ENCODE measurements around the gene KNTC1. TPM values are rescaled to one million over a fixed set of nuclear protein-coding genes. Genes with fewer than 3 reads are reported as not detected.

Gene KNTC1
- total RNA-seq, 2 experiments from 2014 or later, result 136 to 175 TPM

DNA sequence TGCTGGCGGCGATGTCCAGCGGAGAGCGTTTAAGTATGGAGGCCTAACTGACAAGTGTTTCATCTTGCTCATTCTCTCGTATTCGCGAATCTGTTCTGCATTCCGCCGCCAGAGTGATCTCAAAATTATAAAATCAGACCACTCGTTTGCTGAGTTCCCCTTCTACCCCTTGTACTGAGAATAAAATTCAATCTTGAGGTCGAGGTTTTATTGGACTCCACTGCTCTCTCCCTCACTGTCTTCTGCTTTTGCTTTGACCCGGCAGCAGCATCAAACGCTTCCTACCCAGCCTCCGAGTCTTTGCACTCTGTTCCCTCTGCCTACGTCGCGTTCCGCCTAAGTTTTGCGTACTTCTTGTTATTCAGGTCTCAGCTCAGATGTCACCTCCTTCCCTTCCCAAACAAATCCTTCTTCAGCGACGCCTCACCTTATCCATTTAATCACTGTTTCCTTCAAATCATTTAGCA, 462 bp downstream of the KNTC1 start:
- H3K27me3 Mint-ChIP-seq, result no peaks in the 10 kb centered on the region
- H3K36me3 Mint-ChIP-seq (ENCODE audit: low read depth), result peaks cover 41% of the 10 kb centered on the region
- ATAC-seq (no peak), DNase-seq (peak; percentile 58)
- intact Hi-C loops (cut with DNase I, micrococcal nuclease), result loop anchor here (1.0 to 5.0 kb wide), 15 partner anchors 26 to 1175 kb away; partner anchors contain the start of genes DENR (in 2 of the 2), DIABLO (in 2 of the 2), ABCB9 (in 1 of the 2) and ANAPC5 (in 1 of the 2)
- peaks cover 31% of the 10 kb centered on the region for H3K4me1 Mint-ChIP-seq
- no peak overlapping the region for H3K4me3 Mint-ChIP-seq
- ChIA-PET CTCF (interaction anchor here (1.4 to 2.6 kb wide), 4 partner anchors 10 to 128 kb away, joined by 3 to 14 read pairs (median 8); partner anchors contain the start of gene ZCCHC8), POLR2A (interaction anchor here (0.6 to 2.6 kb wide), 11 partner anchors 13 to 705 kb away, joined by 3 to 53 read pairs (median 6); partner anchors contain the start of genes DIABLO, MPHOSPH9, MTRFR and ZCCHC8)
- H3K27ac Mint-ChIP-seq, result no peak overlapping the region
- no peaks in the 10 kb centered on the region for H3K9me3 Mint-ChIP-seq (ENCODE audit: low read depth)

DNA sequence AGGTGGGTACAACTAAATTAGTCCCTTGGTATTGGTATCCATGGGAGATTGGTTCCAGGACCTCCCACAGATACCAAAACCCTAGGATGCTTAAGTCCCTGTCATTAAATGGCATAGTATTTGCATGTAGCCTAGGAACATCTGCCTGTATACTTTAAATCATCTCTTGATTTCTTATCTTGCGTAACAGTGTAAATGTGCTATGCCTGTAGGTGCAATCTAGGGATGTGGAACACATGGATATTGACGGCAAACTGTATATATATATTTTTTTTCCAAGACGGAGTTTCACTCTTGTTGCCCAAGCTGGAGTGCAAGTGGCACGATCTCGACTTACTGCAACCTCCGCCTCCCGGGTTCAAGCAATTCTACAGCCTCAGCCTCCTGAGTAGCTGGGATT, 1.5 kb downstream of the KNTC1 start:
- H3K4me3 Mint-ChIP-seq, result no peak overlapping the region
- DNase-seq (no peak), ATAC-seq (no peak)
- H3K36me3 Mint-ChIP-seq (ENCODE audit: low read depth), result peaks cover 38% of the 10 kb centered on the region
- H3K27me3 Mint-ChIP-seq, result no peaks in the 10 kb centered on the region
- H3K9me3 Mint-ChIP-seq (ENCODE audit: low read depth), result no peaks in the 10 kb centered on the region
- POLR2A ChIA-PET, result interaction anchor here (0.6 kb wide), 1 partner anchor 45 kb away, joined by 3 read pairs; no protein-coding TSS in a partner anchor
- H3K27ac Mint-ChIP-seq, result no peak overlapping the region
- CTCF ChIA-PET, result interaction anchor here (1.6 to 2.1 kb wide), 2 partner anchors 30 to 130 kb away, joined by 3 to 10 read pairs; no protein-coding TSS in a partner anchor
- intact Hi-C loops (cut with DNase I, micrococcal nuclease), result loop anchor here in 1 of 2 experiments (5.0 kb wide), 2 partner anchors 244 to 726 kb away; partner anchors contain the start of genes CCDC62 and SETD1B
- H3K4me1 Mint-ChIP-seq, result peaks cover 24% of the 10 kb centered on the region

DNA sequence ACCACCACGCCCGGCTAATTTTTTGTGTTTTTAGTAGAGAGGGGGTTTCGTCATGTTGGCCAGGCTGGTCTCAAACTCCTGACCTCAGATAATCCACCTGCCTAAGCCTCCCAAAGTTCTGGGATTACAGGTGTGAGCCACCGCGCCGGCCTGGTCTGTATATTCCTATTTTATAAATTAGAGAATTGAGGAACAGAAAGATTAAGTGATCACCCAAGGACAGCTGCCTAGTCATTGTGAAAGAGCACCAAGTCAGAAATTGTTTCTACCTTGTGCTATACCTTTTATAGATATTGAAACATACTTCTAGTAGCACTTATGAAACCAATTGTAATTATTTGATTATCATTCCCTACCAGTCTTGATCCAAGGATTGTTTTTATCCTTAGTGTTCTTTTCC, 1.9 kb downstream of the KNTC1 start:
- Mint-ChIP-seq H3K27ac (no peak overlapping the region), H3K36me3 (ENCODE audit: low read depth) (peaks cover 37% of the 10 kb centered on the region), H3K27me3 (no peaks in the 10 kb centered on the region), H3K4me1 (peaks cover 21% of the 10 kb centered on the region), H3K9me3 (ENCODE audit: low read depth) (no peaks in the 10 kb centered on the region), H3K4me3 (no peak overlapping the region)
- DNase-seq (no peak), ATAC-seq (no peak)
- POLR2A ChIA-PET, result interaction anchor here (0.6 to 1.1 kb wide), 2 partner anchors 44 to 135 kb away, joined by 3 read pairs; no protein-coding TSS in a partner anchor
- intact Hi-C loops (cut with DNase I, micrococcal nuclease), result loop anchor here in 1 of 2 experiments (5.0 kb wide), 2 partner anchors 243 to 727 kb away; partner anchors contain the start of genes CCDC62 and SETD1B
- CTCF ChIA-PET, result interaction anchor here (1.6 kb wide), 1 partner anchor 130 kb away, joined by 3 read pairs; no protein-coding TSS in a partner anchor

DNA sequence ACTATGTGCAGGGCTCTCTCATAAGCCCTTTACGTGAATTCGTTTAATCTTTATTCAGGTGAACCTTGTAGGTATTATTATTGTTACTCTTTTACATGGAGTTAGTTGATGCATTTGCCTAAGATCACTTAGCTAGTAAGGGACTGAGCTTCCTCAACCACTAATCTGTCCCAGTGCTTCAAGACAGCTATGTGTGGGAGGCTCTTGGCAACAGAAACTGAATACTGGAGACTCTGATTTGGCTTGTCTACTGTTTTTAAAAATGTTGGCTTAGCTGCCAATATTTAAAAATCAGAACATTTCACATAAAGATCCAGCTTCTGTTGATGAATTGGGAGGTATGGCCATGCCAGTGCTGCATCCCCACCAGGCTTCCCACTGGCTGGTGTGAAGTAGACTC, 6.8 kb downstream of the KNTC1 start:
- ChIA-PET POLR2A (interaction anchor here (0.5 kb wide), 2 partner anchors 10 to 704 kb away, joined by 3 to 6 read pairs; no protein-coding TSS in a partner anchor), CTCF (interaction anchor here (0.6 kb wide), 1 partner anchor 42 kb away, joined by 3 read pairs; no protein-coding TSS in a partner anchor)
- ATAC-seq (no peak), DNase-seq (no peak)
- H3K9me3 Mint-ChIP-seq (ENCODE audit: low read depth), result no peaks in the 10 kb centered on the region
- no peak overlapping the region for H3K4me3 Mint-ChIP-seq
- H3K27ac Mint-ChIP-seq, result no peak overlapping the region
- intact Hi-C loops (cut with DNase I, micrococcal nuclease), result no loop called here
- H3K36me3 Mint-ChIP-seq (ENCODE audit: low read depth), result peaks cover 45% of the 10 kb centered on the region
- peaks cover 7% of the 10 kb centered on the region for H3K4me1 Mint-ChIP-seq
- no peaks in the 10 kb centered on the region for H3K27me3 Mint-ChIP-seq

DNA sequence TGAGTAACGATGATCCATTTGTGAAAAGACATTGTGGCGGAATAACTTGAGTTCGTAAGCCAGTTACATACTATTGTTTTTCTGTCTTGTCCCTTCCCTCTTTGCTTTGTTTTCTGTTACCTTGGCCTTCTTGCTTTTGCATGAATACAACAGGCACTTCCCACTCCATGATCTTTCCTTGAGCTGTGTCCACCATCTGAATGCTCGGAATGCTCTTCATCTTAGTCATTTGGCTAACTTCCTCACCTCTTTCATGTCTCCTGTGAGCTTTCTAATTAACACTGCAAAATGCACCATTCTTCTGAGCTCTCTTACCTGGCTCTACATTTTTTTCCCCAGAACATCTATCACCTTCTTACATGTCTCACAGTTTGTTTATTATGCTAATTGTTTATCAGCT, 10.0 kb downstream of the KNTC1 start:
- H3K36me3 Mint-ChIP-seq (ENCODE audit: low read depth), result peaks cover 47% of the 10 kb centered on the region
- CTCF ChIA-PET, result interaction anchor here (1.1 to 3.5 kb wide), 2 partner anchors 7 to 13 kb away, joined by 3 to 15 read pairs; no protein-coding TSS in a partner anchor
- H3K27me3 Mint-ChIP-seq, result no peaks in the 10 kb centered on the region
- POLR2A ChIA-PET, result interaction anchor here (0.7 to 0.9 kb wide), 2 partner anchors 10 to 29 kb away, joined by 7 to 12 read pairs; partner anchors contain the start of gene RSRC2
- DNase-seq (no peak), ATAC-seq (no peak)
- intact Hi-C loops (cut with DNase I, micrococcal nuclease), result no loop called here
- no peak overlapping the region for H3K27ac Mint-ChIP-seq
- H3K9me3 Mint-ChIP-seq (ENCODE audit: low read depth), result no peaks in the 10 kb centered on the region
- no peak overlapping the region for H3K4me3 Mint-ChIP-seq
- H3K4me1 Mint-ChIP-seq, result peaks cover 3% of the 10 kb centered on the region

DNA sequence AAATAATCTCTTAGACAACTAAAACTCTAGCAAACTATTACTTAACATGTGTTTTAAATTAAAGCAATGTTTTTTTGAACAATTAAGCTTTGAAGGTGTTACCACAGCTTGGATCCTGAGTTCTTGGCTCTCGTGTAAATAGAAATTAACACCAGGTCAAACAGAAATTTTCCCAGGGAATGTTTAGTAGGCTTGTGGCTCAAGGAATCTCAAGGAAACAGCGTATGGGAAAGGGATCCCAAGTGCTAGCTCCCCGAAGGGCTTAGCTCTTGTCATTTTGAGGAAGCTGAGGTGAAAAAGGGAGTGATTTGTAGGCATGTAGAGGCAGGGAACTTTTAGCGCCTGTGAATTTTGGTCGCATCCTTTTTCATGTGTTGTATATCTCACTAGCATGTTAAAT, 11.4 kb downstream of the KNTC1 start:
- H3K4me3 Mint-ChIP-seq, result no peak overlapping the region

DNA sequence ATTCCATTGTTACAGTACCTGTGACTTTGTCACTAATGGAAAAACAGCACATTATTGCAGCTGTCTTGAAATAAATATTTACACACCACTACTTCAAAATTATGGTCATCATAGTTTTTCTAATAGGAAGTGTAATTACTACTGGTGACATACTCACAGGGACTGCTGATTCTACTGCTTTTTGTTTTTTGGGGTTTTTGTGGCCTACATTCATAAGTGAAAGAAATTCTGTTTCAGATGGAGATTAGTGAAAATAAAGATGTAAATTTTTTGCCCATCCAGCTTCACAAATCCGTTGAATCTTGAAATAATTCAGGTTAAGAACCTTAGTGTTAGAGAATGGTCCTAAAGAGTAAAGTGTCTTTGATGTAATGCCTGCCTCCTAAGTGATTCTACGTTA, 17.5 kb downstream of the KNTC1 start:
- no peak for ATAC-seq

More for the DNA sequence above, 11.4 kb downstream of the KNTC1 start:
- H3K27ac Mint-ChIP-seq, result no peak overlapping the region
- ChIA-PET POLR2A (no interaction called here), CTCF (interaction anchor here (0.6 to 3.5 kb wide), 4 partner anchors 11 to 835 kb away, joined by 3 to 15 read pairs (median 3); no protein-coding TSS in a partner anchor)
- peaks cover 46% of the 10 kb centered on the region for H3K36me3 Mint-ChIP-seq (ENCODE audit: low read depth)
- peaks cover 1% of the 10 kb centered on the region for H3K4me1 Mint-ChIP-seq
- ATAC-seq (no peak), DNase-seq (no peak)
- intact Hi-C loops (cut with DNase I, micrococcal nuclease), result no loop called here
- H3K27me3 Mint-ChIP-seq, result no peaks in the 10 kb centered on the region
- H3K9me3 Mint-ChIP-seq (ENCODE audit: low read depth), result no peaks in the 10 kb centered on the region

DNA sequence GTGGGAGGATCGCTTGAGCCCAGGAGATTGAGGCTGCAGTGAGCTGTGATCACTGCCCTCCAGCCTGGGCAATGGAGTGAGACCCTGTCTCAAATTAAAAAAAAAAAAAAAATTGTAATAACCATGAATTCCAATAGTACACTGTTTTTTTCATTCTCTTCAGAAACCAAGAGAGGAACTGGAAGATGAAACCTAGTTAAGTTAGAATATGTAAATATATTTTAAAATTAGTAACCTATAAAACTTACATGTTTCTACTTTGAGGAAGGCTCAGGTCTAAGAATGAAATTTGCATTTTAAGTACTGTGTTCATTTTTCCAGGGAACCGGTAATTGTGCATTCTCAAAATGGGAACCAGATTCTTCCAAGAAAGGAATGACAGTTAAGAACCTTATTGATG, 18.8 kb downstream of the KNTC1 start:
- DNase-seq, result no peak
- ChIA-PET CTCF (interaction anchor here (0.6 to 1.1 kb wide), 3 partner anchors 11 to 928 kb away, joined by 3 read pairs; no protein-coding TSS in a partner anchor), POLR2A (no interaction called here)
- peaks cover 44% of the 10 kb centered on the region for H3K36me3 Mint-ChIP-seq (ENCODE audit: low read depth)
- H3K4me3 Mint-ChIP-seq, result no peak overlapping the region
- H3K9me3 Mint-ChIP-seq (ENCODE audit: low read depth), result no peaks in the 10 kb centered on the region
- H3K27me3 Mint-ChIP-seq, result no peaks in the 10 kb centered on the region
- no peak overlapping the region for H3K27ac Mint-ChIP-seq
- H3K4me1 Mint-ChIP-seq, result no peaks in the 10 kb centered on the region
- no peak for ATAC-seq
- intact Hi-C loops (cut with DNase I, micrococcal nuclease), result no loop called here

More for the DNA sequence above, 17.5 kb downstream of the KNTC1 start:
- Mint-ChIP-seq H3K36me3 (ENCODE audit: low read depth) (peaks cover 38% of the 10 kb centered on the region), H3K27ac (no peak overlapping the region), H3K27me3 (no peaks in the 10 kb centered on the region), H3K4me3 (no peak overlapping the region), H3K9me3 (ENCODE audit: low read depth) (no peaks in the 10 kb centered on the region), H3K4me1 (no peaks in the 10 kb centered on the region)
- CTCF ChIA-PET, result no interaction called here
- intact Hi-C loops (cut with DNase I, micrococcal nuclease), result no loop called here
- no peak for DNase-seq
- POLR2A ChIA-PET, result no interaction called here

DNA sequence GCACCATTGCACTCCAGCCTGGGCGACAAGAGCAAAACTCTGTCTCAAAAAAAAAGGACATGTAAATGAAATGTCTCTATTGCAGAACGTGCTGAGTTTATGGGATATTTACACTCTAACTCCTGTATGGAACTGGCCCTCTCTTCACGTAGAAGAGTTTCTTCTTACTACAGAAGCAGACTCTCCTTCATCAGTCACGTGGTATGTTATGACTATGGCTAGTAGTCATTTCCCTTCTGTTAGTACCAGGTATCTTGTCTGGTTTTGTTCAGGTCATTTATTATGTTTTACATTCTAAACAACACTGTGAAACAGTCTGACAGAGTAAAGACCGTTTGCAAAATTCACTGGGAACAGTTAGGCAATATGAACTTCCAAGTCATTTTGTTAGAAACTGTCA, 20.3 kb downstream of the KNTC1 start:
- no peak for DNase-seq
- peaks cover 47% of the 10 kb centered on the region for H3K36me3 Mint-ChIP-seq (ENCODE audit: low read depth)

DNA sequence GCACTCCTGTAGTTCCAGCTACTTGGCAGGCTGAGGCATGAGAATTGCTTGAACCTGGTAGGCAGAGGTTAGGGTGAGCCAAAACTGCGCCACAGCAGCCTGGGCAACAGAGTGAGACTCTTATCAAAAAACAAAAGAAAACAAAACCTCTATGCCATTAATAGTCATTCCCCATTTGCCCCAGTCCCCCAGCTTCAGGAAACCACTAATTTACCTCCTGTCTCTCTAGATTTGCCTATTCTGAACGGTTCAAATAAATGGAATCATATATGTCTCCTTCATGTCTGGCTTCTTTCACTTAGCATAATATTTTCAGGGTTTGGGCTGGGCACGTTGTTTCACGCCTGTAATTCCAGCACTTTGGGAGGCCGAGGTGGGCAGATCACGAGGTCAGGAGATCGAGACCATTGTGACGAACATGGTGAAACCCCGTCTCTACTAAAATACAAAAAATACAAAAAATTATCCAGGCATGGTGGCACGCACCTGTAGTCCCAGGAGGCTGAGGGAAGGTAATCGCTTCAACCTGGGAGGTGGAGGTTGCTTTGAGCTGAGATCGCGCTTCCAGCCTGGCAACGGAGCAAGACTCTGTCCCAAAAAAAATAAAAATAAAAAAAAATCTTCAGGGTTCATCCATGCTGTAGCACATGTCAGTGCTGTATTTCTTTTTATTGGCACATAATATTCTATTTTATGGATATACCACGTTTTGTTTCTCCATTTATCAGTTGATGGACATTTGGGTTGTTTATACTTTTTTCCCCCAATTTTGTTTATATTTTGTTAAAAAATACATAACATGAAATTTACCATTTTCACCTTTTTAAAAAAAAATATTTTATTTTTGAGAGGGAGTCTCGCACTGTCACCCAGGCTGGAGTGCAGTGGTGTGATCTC, 31.9 kb downstream of the KNTC1 start:
- DNase-seq, result no peak
- POLR2A ChIA-PET, result no interaction called here
- intact Hi-C loops (cut with DNase I, micrococcal nuclease), result no loop called here
- Mint-ChIP-seq H3K4me1 (peaks cover 4% of the 10 kb centered on the region), H3K9me3 (ENCODE audit: low read depth) (no peaks in the 10 kb centered on the region), H3K36me3 (ENCODE audit: low read depth) (peaks cover 50% of the 10 kb centered on the region), H3K27ac (no peak overlapping the region), H3K27me3 (no peaks in the 10 kb centered on the region), H3K4me3 (no peak overlapping the region)
- CTCF ChIA-PET, result interaction anchor here (0.6 kb wide), 1 partner anchor 99 kb away, joined by 3 read pairs; no protein-coding TSS in a partner anchor
- no peak for ATAC-seq

More for the DNA sequence above, 20.3 kb downstream of the KNTC1 start:
- no peaks in the 10 kb centered on the region for H3K4me1 Mint-ChIP-seq
- POLR2A ChIA-PET, result no interaction called here
- CTCF ChIA-PET, result interaction anchor here (4.3 kb wide), 1 partner anchor 9 kb away, joined by 15 read pairs; no protein-coding TSS in a partner anchor
- no peak for ATAC-seq
- no peaks in the 10 kb centered on the region for H3K9me3 Mint-ChIP-seq (ENCODE audit: low read depth)
- H3K4me3 Mint-ChIP-seq, result no peak overlapping the region
- no peaks in the 10 kb centered on the region for H3K27me3 Mint-ChIP-seq
- intact Hi-C loops (cut with DNase I, micrococcal nuclease), result no loop called here
- no peak overlapping the region for H3K27ac Mint-ChIP-seq

DNA sequence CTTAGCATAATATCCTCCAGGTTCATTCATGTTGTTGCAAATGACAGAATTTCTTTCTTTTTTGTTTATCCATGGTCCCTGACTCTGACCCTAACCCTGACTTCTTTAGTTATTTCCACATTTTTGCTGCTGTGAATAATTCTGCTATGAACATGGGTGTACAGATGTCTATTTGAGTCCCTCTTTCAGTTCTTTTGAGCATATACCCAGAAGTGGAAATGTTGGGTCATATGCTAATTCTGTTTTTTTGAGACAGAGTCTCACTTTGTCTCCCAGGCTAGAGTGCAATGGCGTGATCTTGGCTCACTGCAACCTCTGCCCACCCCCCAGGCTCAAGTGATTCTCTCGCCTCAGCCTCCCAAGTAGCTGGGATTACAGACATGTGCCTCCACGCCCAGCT, 33.1 kb downstream of the KNTC1 start:
- H3K4me1 Mint-ChIP-seq, result peaks cover 4% of the 10 kb centered on the region
- no peak overlapping the region for H3K27ac Mint-ChIP-seq
- ChIA-PET POLR2A (no interaction called here), CTCF (no interaction called here)
- DNase-seq (no peak), ATAC-seq (peak; percentile 36)
- intact Hi-C loops (cut with DNase I, micrococcal nuclease), result no loop called here
- peaks cover 45% of the 10 kb centered on the region for H3K36me3 Mint-ChIP-seq (ENCODE audit: low read depth)
- no peaks in the 10 kb centered on the region for H3K9me3 Mint-ChIP-seq (ENCODE audit: low read depth)
- no peaks in the 10 kb centered on the region for H3K27me3 Mint-ChIP-seq
- no peak overlapping the region for H3K4me3 Mint-ChIP-seq
